HG03196 (cell line): Measurements from ENCODE around the gene ESYT3.

Source experiments
- ATAC-seq: cut with Tn5 transposase; IDR thresholded peaks from one replicate; pipeline ENCODE4 v1.9.1; 2021; ENCODE audit not compliant: unreplicated experiment

The ESYT3 gene

DNA sequence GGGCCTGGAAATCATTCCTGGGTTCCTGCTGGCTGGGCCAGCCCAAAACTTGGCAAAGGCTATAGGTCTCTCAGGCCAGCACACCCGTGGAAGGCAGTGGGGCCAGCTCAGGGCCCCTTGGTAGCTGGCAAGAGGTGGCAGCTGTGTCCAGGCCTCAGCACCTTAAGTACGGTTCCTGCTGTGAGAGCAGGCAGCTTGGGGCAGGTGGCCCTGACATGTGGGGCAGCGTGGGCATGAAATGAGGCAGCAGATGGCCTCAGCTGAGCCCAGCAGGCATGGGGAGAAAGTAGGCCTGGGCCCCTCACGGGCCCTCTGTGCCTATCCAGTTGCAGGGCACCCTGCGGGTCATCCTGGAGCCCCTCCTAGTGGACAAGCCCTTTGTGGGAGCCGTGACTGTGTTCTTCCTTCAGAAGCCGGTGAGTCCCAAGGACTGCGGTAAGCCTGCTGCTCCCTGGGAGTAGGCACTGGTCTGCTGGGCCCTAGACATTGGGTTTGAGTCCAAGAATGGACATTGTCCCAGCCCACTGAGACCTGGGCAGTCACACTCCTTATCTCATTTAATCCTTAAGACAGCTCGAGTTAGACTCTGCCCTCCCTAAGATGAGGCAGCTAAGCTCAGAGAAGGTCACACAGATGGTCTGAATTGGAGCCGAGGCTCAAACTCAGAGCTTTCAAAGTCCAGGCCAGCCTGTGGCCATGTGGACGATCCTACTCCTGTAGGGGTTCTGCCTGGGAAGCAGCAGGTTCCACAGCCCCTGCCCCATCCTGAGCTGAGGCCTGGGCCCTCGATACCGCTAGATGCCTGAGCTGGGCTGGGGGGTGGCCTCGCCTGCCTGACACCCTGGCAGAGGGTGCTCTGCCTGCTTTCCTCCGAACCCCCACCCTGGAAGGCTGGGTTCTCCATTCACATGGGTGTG lies 25.5 kb downstream of the ESYT3 start:
- no peak for ATAC-seq

DNA sequence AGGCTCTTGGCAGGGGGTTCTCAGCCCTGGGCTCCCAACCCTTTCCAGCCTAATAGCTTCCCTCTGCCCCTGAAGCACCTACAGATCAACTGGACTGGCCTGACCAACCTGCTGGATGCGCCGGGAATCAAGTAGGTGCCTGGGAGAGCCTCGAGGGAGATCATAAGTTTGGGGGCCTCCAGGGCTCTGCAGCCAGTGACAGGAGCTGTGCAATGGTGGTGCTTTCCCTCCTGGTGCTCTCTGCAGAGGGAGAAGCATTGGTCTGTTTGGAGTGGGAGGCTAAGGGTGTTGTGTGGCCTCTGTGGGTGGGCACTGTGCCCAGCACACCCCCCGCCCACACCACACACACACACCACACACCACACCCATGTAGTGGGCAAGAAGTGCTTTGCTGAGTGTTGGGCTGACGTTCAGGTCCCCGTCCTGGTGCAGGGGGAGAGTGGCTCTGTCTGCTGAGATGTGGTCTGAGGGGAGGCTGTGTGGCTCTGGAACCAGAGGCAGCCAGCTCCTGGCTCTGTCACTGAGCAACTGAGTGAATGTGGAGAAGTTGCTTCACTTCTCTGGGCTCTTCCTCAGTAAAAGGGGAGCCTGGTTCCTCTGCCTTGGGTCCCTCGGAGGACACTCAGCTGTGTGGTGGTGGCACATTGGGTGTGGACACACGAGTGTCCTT lies 26.3 kb downstream of the ESYT3 start:
- no peak for ATAC-seq

DNA sequence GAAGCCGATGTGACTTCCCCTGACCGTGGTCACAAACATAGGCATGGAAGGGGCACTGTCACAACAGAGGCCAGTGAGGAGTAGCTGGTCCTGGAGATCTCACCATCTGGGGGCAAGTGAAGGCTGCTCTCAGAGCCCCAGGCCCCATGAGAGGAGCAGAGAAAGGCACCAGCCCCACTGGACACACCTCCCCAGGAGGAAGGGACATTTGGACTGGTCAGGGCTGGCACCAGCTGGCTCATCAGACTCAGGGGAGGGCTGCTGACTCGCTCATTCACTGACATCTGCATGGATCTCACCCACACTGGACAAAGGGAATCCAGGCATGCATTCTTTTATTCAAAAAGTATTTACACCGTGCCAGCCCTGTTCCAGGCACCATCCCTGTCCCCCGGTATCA lies 26.8 kb downstream of the ESYT3 start:
- no peak for ATAC-seq

DNA sequence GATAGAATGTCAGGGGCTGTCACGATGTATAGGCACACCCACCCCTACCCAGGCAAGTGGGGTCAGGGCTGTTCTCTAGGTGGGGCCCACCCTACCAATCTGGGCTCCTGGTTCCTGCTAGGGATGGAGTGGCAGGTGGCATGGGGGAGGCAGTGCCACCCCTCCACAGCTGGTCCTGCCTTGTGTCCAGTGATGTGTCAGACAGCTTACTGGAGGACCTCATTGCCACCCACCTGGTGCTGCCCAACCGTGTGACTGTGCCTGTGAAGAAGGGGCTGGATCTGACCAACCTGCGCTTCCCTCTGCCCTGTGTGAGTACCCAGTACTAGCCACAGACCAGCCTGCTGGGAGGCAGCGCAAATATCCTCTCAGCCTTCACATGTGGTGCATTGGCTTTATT lies 27.5 kb downstream of the ESYT3 start:
- ATAC-seq = no peak

DNA sequence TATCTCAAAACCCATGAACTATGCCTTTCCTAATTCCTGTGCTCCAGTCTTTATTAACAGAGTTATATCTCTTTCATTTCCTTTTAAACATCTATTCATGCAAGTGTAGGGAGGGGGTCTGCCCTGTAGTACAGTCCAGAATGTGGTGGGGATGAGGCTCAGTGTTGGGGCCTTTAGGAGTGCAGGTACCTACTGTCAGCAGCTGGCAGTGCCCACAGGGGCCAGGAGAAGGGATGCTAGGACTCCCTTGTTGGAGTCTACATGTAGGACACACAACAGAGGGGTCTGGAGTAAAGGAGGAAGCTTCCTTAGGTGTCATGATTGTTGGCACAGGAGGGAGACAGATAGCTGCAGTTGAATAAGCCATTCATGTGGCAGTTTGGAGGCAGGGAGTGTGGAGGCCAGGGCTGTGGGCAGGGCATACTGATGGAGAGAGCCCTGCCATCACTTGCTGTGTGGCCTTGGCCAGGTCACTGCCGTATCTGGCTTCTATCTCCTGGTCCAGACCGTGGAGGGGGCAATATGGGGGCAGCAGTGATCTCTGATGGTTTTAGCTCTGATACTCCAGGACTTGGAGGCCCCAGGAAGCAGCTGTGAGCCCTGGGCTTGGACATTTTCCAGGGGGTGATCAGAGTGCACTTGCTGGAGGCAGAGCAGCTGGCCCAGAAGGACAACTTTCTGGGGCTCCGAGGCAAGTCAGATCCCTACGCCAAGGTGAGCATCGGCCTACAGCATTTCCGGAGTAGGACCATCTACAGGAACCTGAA lies 29.5 kb downstream of the ESYT3 start:
- ATAC-seq = no peak

DNA sequence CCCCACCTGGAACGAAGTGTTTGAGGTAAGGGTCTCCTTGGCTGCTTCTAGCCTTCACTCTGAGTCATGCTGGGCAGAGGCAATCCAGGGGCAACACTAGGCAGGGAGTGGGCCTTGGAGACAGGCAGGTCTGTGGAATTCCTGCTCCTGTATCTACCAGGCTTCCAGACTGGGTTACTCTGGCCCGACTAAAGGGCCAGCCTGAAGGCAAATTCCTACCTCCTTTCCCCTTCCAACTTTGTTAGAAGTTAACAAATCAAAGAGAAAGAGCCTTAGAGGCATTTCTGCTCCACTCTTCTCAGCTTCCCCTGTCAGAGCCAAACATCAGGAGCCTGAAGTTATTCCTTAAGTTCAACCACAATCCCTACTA lies 30.1 kb downstream of the ESYT3 start:
- no peak for ATAC-seq

DNA sequence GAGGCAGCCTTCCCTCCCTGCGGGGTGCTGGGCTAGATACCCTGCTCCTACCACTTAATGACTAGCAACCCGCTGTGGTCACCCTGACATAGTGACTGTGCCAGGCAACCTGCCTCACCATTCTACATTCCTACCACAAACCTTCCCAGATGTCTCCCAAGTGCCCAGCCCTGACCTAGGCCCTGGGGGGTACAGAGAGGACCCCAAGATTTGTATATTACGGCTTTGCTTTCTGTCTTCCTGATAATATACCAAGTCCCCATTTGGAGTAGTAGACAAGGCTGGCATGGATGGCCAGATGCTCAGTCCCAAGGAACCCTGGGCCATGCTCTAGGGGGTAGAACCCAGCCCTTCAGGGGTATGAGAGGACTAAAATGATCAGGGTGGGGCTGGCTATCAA lies 31.0 kb downstream of the ESYT3 start:
- no peak for ATAC-seq

DNA sequence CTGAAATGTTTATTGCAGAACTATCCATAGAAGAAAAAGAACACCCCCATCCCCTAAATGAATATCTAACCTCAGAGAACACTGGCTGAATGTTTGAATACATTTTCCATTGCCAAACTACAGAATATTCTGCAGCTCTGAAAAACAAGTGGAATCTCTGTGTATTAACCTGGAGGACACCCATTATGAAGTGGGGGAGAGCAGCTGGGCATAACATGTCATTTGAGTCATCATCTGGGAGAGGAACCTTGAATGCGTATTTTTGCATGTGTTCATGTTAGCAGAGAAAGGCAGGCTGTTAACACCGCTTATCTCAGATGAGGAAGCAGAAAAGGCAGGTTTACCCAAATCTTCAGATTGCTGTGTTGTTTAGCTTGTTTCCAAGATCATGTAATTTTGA lies 31.5 kb downstream of the ESYT3 start:
- no peak for ATAC-seq

DNA sequence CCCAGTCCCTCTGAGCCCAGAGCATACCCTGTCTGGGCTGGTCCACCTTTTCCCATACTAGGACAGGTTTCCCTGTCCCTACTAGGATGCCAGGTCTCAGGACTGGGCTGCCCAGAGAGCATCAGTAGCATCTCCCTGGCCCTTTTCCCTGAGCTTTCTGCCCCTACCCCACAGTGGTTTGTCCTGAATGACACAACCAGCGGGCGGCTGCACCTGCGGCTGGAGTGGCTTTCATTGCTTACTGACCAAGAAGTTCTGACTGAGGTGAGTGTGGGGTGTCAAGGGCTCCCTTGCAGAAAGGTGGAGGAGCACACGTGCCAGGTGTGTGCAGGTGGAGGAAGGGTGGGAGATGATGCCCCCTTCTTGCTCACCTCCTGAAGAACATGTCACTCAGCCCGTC lies 33.5 kb downstream of the ESYT3 start:
- ATAC-seq = no peak

DNA sequence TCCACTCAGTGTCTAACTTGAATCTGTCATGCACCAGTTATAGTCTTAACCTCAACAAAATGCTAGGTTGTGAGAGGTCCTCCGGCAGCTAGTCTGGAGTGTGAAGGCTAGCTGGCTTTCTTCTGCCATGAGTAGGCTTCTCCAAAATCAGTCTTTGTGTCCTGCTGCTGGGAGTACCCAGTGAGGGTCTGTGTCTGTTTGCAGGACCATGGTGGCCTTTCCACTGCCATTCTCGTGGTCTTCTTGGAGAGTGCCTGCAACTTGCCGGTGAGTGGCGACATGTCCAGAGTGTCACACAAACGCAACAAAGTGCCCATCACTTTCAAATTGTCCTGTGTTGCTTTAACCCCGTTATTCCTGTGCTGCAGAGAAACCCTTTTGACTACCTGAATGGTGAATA lies 34.0 kb downstream of the ESYT3 start:
- ATAC-seq = no peak

DNA sequence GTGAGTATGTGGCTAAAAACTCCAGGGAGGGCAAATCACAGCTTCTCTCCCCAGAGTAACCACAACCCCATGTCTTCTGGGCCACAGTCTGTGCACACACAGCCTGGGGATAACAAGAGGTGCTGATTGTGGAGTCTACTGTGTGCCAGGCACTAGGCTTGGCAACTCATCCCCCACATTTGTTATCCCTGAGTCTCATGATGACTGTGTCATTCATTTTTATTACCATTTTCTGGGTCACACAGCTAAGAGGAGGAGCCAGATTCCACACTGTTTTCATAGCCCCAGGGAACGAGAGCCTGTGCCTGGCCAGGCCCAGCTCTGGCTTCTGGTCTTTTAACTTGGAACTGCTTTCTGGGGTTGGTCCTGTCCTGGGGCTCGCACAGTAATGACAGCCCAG lies 34.5 kb downstream of the ESYT3 start:
- no peak for ATAC-seq

DNA sequence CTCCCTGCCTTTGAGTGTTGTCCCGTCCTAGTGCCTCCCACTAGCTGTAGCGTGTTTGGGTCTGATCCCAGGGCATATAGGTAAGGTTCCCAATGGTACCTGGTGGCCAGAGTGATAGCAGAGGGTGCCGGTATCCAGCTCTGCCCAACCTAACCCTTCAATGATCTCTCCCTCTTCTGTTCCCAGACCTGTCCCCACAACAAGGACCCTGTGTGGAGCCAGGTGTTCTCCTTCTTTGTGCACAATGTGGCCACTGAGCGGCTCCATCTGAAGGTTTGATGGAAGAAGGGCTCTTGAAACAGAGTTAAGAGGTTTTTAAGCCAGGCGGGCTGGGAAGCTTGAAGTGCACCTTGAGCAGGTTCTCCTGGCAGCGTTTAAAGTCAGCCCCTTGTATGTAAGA lies 35.5 kb downstream of the ESYT3 start:
- ATAC-seq = no peak

DNA sequence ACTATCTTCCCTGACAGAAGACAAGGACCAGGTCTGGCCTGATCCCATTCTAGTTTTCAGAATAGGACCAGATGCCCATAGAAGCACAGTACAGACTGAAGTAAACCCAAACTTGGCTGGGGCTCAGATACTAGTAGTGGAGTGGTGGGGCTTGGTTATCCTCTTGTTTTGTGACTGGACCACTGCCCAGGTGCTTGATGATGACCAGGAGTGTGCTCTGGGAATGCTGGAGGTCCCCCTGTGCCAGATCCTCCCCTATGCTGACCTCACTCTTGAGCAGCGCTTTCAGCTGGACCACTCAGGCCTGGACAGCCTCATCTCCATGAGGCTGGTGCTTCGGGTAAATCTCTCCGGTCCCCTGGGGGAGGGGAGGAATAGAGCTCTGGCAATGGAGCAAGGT lies 36.3 kb downstream of the ESYT3 start:
- no peak for ATAC-seq

DNA sequence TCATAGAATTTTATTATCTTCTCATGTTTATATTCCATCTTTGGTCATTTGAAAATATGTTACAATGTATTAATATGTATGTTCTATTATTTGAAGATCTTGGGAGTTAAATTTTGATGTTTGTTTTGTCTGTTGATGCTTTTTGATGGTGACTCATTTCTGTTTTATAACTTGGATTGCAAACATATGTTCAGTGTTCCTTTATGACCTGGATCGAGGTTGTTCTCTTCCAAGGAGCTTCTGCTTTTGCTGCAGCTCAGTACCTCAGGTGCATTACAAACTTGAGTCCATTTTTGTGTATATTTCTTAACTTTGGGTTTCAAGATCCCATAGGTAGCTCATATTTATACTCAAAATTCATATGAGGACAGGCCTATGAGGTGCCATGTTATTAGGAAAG lies 37.1 kb downstream of the ESYT3 start:
- ATAC-seq = no peak

DNA sequence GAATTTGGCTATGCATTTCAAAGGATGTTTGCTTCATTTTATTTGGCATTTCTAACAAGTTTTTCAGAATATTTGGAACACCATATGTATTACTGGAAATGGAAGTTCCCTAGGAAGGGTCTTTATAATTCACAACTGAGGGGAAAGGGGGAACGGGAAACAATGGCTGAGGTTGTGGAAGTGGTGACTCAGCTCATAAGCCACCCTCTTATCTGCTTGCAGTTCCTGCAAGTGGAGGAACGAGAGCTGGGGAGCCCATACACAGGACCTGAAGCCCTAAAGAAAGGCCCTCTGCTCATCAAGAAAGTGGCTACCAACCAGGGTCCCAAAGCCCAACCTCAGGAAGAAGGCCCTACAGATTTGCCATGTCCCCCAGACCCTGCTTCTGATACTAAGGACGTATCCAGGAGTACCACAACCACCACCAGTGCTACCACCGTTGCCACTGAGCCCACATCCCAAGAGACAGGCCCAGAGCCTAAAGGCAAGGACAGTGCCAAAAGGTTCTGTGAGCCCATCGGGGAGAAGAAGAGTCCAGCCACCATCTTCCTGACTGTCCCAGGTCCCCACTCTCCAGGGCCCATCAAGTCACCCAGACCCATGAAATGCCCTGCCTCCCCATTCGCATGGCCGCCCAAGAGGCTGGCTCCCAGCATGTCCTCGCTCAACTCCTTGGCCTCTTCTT lies 37.9 kb downstream of the ESYT3 start:
- no peak for ATAC-seq

DNA sequence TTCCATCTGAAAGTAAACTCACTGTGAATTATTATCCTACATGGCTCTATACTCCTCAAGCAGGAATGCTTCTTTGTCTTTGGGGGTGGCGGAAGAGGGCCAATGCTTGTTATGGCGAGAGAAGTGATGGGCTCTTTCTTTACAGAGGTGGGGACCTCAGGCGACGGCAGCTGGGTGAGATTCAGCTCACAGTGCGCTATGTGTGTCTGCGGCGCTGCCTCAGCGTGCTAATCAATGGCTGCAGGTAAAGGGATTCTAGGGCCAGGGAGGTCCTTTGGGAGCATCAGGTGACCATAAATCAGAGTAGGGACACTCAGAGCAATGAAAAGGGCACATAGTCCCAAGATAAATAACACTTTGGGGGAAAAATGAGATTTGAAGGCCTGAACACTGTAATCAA lies 39.0 kb downstream of the ESYT3 start:
- no peak for ATAC-seq

DNA sequence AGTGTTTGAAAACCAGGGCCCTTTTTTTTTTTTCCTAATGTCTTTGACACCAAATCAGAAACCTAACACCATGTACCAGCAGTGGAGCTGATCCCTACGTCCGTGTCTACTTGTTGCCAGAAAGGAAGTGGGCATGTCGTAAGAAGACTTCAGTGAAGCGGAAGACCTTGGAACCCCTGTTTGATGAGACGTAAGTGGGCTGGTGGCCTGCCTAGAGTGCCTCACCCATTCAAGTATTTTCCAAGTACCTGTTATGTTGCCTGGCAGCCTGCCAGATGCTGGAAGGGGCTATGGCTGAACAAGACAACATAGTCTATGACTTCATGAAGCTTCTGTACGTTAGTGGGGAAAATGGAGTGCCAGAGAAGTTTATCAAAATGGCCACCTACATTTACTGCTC lies 39.7 kb downstream of the ESYT3 start:
- no peak for ATAC-seq

DNA sequence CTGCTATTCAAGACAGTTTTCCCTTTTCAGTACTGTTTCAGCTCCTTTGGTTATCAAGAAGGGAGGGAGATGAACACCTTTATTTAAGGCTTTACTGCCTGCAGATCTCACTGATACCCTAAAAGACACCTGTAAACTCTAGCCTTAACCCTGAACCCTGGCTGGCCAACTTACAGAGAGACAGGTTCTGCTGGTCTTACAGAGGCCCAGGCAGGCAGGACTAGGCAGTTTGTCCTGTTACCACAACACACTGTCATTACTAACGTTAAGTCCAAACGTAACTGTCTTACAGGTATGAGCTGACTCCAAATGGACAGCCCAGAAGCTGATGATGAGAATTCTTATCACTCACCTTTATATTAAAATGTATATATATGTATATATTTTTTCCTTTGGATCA lies 42.1 kb downstream of the ESYT3 start:
- no peak for ATAC-seq

DNA sequence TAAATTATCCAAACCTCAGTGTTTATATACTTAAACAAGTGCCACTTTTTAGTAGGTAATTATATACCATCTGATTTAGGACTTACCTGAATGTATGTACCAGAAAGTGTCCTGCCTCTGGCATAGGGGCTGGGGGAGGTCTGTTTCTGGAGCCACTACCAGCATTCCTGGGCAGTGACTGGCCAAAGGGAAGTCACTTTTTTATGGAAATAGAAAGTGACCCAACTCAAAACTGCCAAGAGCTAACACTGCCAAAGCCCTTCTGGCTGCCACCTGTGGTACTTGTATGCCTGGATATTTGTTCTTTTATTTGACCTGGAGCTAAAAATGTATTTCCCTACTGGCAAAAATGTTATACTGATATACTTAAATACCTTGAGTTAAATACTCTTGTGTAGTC lies 42.7 kb downstream of the ESYT3 start:
- no peak for ATAC-seq

DNA sequence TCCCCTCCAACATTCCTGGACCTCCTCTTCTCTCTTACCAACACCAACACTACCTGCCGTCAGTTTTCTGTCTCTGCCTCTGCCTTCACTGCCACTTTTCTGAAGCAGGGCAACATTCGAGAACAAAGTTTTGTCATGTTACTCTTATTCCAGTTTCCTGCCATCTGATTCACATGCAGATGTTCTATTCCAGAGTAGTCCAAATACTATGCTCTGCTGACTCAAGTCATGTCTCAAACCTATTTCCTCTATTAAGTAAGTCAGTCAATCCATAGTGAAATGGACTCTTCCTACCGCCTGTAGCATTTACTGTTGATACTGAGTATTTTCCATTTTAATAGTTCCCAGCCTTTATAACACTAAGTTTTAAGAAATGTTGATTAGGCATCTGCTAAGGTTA lies 43.4 kb downstream of the ESYT3 start:
- no peak for ATAC-seq

DNA sequence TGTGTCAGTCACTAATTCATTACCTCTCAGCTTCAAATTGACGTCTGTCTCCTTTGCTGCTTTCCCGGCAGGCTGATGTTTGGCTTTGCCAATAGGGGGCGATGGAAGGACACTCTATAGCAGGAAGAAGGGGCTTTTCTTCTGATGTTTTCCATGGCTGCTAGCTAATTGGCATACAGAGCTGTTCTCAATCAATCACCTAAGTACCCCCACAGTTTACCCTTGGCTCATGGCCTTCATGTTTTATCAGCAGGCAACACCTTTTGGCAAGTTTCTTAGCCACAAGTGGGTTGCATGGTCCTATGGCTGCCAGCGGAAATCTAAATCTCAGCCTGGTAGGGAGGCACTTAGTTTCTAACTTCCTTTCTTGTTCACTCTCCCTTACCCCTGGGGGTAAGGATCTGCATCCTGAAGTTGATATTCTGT lies 45.0 kb downstream of the ESYT3 start:
- no peak for ATAC-seq
